Stomach (tissue), 9 donors: ENCODE measurements around the gene SS18. TPM values are rescaled to one million over a fixed set of nuclear protein-coding genes. Genes with fewer than 3 reads are reported as not detected.

Experiments used
- DNase-seq, 2 donors: peaks; one replicate each; pipeline versions ENCODE4 v3.0.0 to v3.0.0-alpha.2; 2013 to 2019
- H3K27ac ChIP-seq, 5 donors: fragments of 200-600 bp in 4 of 5; sonication (generic) in 4 of 5; one replicate each; pipeline ENCODE4 v1.5.1; 2013 to 2019; ENCODE audit warnings: mild to moderate bottlenecking in 1 of 5, moderate library complexity in 1 of 5
- H3K27me3 ChIP-seq, 3 donors: fragments of 200-600 bp; sonication (generic); one replicate each; pipeline ENCODE4 v1.5.1; 2017 to 2019; ENCODE audit warnings: mixed run types in 1 of 3
- H3K36me3 ChIP-seq, 4 donors: fragments of 200-600 bp; sonication (generic); 1 replicate in 3 of 4; 2 replicates in 1 of 4; pipeline ENCODE4 v1.5.1; 2016 to 2019
- H3K4me1 ChIP-seq, 4 donors: fragments of 200-600 bp; sonication (generic); one replicate each; pipeline ENCODE4 v1.5.1; 2016 to 2019
- H3K4me3 ChIP-seq, 4 donors: fragments of 200-600 bp; sonication (generic) in 3 of 4; one replicate each; pipeline ENCODE4 v1.5.1; 2016 to 2019; ENCODE audit warnings: mild to moderate bottlenecking in 1 of 4
- H3K9me3 ChIP-seq, 4 donors: fragments of 200-600 bp; sonication (generic); one replicate each; pipeline ENCODE4 v1.5.1; 2016 to 2019
- CTCF ChIP-seq, 7 experiments: fragments of 450-650 bp in 4 of 7; fragments of 200-600 bp in 3 of 7; sonication (generic) in 3 of 7; IDR thresholded peaks; one replicate each; pipeline ENCODE4 v1.5.1; 2016 to 2019; ENCODE audit warnings: antibody characterized with exemption in 7 of 7, control low read depth in 2 of 7, mild to moderate bottlenecking in 1 of 7
- EP300 ChIP-seq: sonication (generic); formaldehyde crosslinking; IDR thresholded peaks from one replicate; pipeline ENCODE4 v1.6.1; 2017; ENCODE audit warnings: antibody characterized with exemption
- POLR2A ChIP-seq, 4 donors: fragments of 450-650 bp; IDR thresholded peaks; one replicate each; pipeline ENCODE4 v1.6.1; 2016; ENCODE audit warnings: antibody characterized with exemption in 4 of 4, control low read depth in 2 of 4, mild to moderate bottlenecking in 1 of 4, moderate library complexity in 1 of 4
- POLR2AphosphoS5 ChIP-seq, 3 donors: sonication (generic); formaldehyde crosslinking; IDR thresholded peaks; one replicate each; pipeline ENCODE4 v1.6.1; 2016; ENCODE audit warnings: antibody characterized with exemption in 3 of 3
- whole genome bisulfite sequencing, 5 donors: extraction: QIAGEN DNeasy Blood & Tissue Kit in 3 of 5; methylation state at CpG; one replicate each; pipeline versions ENCODE4 v1.1.5 to v1.1.7; 2013 to 2018; 5-methylcytosine and 5-hydroxymethylcytosine counted together
- intact Hi-C: fragments of 100-400 bp; cut with DNase I; formaldehyde crosslinking; loops from one replicate; pipeline ENCODE4 v1.15.1; 2023; ENCODE audit warnings: low total_unique reads
- polyA plus RNA-seq, 3 donors: library from polyadenylated mRNA; stranded (reverse); fragments of 200-250 nt; gene quantifications; one replicate each; pipeline ENCODE4 v1.2.3, GENCODE V29; 2013
- total RNA-seq, 5 donors: library from RNA; depleted of rRNA; stranded (reverse); fragments of >200 nt; gene quantifications; one replicate each; pipeline versions ENCODE4 v1.1.0 to v1.2.3, GENCODE V29; 2014 to 2016
- donor health status: healthy with polysubstance abuse.
- donor health status: Bipolar disorder and iron deficiency.
- donor health status: healthy.

SS18 gene
- total and polyA plus RNA-seq, 8 donors: 24.6 to 138 (median 37.8) TPM

- Histone ChIP-seq H3K36me3 (peaks cover 26 to 82% (median 73%) of the 10 kb centered on the region in 4 donors), H3K9me3 (no peaks in the 10 kb centered on the region), H3K4me1 (no peaks in the 10 kb centered on the region), H3K27ac (no peak overlapping the region), H3K27me3 (no peaks in the 10 kb centered on the region), H3K4me3 (no peak overlapping the region)
- TF ChIP-seq CTCF (IDR thresholded peaks at IDR 0.05): no peak
- TF ChIP-seq EP300: no peak
- no peak for TF ChIP-seq POLR2A (IDR thresholded peaks at IDR 0.05)
- no peak for TF ChIP-seq POLR2AphosphoS5 (IDR thresholded peaks at IDR 0.05)
- intact Hi-C loops: no loop called here
- no peak for DNase-seq
Observed at GRCh38 chr18:26052505-26052904, 37.9 kb downstream of the SS18 start.

GRCh38 chr18:26051843-26052242 is 38.6 kb downstream of the SS18 start:
- Histone ChIP-seq H3K9me3 (no peaks in the 10 kb centered on the region), H3K27ac (no peak overlapping the region), H3K27me3 (no peaks in the 10 kb centered on the region), H3K4me3 (no peak overlapping the region), H3K4me1 (no peaks in the 10 kb centered on the region), H3K36me3 (peaks cover 23 to 77% (median 66%) of the 10 kb centered on the region in 4 donors)
- DNase-seq: peak in 1 of 2 donors; percentile 10
- intact Hi-C loops: no loop called here
- WGBS, 5 donors: 43 to 62% (median 51%) methylated on average over 1 of the region's 1 CpG
- TF ChIP-seq POLR2A (IDR thresholded peaks at IDR 0.05): no peak
- no peak for TF ChIP-seq POLR2AphosphoS5 (IDR thresholded peaks at IDR 0.05)
- no peak for TF ChIP-seq EP300

GRCh38 chr18:26046419-26047077 is 43.9 kb downstream of the SS18 start:
- Histone ChIP-seq H3K27ac (no peak overlapping the region), H3K4me1 (no peaks in the 10 kb centered on the region), H3K9me3 (no peaks in the 10 kb centered on the region), H3K36me3 (peaks cover 0 to 47% (median 25%) of the 10 kb centered on the region in 4 donors), H3K27me3 (no peaks in the 10 kb centered on the region), H3K4me3 (no peak overlapping the region)
- no peak for DNase-seq
- no peak for TF ChIP-seq POLR2A (IDR thresholded peaks at IDR 0.05)
- TF ChIP-seq POLR2AphosphoS5 (IDR thresholded peaks at IDR 0.05): no peak
- no peak for TF ChIP-seq EP300
- no peak for TF ChIP-seq CTCF (IDR thresholded peaks at IDR 0.05)
- intact Hi-C loops: no loop called here

- intact Hi-C loops: no loop called here
- peaks cover 0 to 9% (median 0%) of the 10 kb centered on the region in 4 donors for H3K4me1 ChIP-seq
- DNase-seq: no peak
- H3K9me3 ChIP-seq: no peaks in the 10 kb centered on the region
- H3K36me3 ChIP-seq: peaks cover 0 to 34% (median 15%) of the 10 kb centered on the region in 4 donors
- no peak overlapping the region for H3K27ac ChIP-seq
- H3K27me3 ChIP-seq: no peaks in the 10 kb centered on the region
- WGBS, 5 donors: 98 to 99% (median 99%) methylated on average over 3 of the region's 3 CpGs
- no peak overlapping the region for H3K4me3 ChIP-seq
- TF ChIP-seq EP300 (no peak), POLR2A (IDR thresholded peaks at IDR 0.05) (no peak), POLR2AphosphoS5 (IDR thresholded peaks at IDR 0.05) (no peak), CTCF (IDR thresholded peaks at IDR 0.05) (no peak)
Observed at GRCh38 chr18:26044807-26045206, 45.6 kb downstream of the SS18 start.

GRCh38 chr18:26040051-26040656 is 50.3 kb downstream of the SS18 start:
- Histone ChIP-seq H3K36me3 (peaks cover 5 to 42% (median 29%) of the 10 kb centered on the region in 4 donors), H3K4me3 (no peak overlapping the region), H3K4me1 (peaks cover 0 to 9% (median 0%) of the 10 kb centered on the region in 4 donors), H3K27me3 (no peaks in the 10 kb centered on the region), H3K27ac (no peak overlapping the region), H3K9me3 (no peaks in the 10 kb centered on the region)
- DNase-seq: no peak
- no peak for TF ChIP-seq CTCF (IDR thresholded peaks at IDR 0.05)
- no peak for TF ChIP-seq POLR2AphosphoS5 (IDR thresholded peaks at IDR 0.05)
- no peak for TF ChIP-seq POLR2A (IDR thresholded peaks at IDR 0.05)
- TF ChIP-seq EP300: no peak
- intact Hi-C loops: no loop called here
- 86 to 95% (median 92%) methylated on average over 1 of the region's 1 CpG for WGBS, 5 donors
